Raji (cell line): Measurements from ENCODE around the gene BSND.

ENCODE experiments used
- POLR2A ChIP-seq: IDR thresholded peaks from 2 replicates; pipeline ENCODE4 v1.6.1; 2011; ENCODE audit warnings: low read depth, low read length, control low read depth; ENCODE audit not compliant: insufficient read depth

Gene BSND

GRCh38 chr1:54984131-54984842 lies 14.4 kb upstream of the BSND start:
- no peak for TF ChIP-seq POLR2A

DNA sequence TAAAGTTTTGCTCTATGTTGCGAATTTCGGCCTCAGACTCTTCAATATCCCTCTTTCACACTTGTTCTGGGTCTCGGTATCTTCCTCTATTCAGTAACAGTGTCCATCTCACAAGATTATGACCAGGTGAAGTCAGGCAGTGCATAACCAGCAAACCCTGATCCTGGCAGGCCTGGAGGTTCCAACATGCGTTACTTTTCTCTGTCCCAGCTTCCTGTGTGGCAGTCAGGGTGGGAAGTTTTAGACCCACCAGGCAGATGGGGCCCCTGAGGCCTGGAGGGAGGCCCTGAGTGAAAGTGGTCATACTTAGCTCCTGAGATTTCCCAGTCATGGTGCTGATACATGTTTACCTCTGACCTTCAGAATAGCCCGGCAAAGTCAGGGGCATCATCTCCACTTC lies 13.2 kb upstream of the BSND start:
- no peak for TF ChIP-seq POLR2A

- no peak for TF ChIP-seq POLR2A
These were observed 12.7 kb upstream of the BSND start for GRCh38 chr1:54986025-54986424.

DNA sequence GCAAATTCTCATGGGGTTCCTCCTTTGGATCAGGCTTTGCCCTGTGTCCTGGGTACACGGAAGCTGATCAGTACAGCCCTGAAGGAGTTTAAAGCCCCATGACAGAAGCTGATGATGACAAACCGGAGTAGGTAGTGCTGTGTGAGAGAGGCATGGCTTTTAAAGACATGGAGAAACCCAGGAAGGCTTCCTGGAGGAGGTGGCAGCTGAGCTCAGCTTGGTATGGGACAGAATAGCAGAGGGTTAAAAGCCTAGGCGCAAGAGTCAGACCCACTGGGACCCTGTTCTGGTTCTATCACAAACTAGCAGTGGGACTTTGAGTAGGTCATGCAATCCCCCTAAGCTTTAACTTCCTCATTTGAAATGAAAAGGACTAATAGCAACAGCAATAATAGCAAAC lies 12.2 kb upstream of the BSND start:
- TF ChIP-seq POLR2A, result no peak

- no peak for TF ChIP-seq POLR2A
These were observed 11.3 kb upstream of the BSND start for GRCh38 chr1:54987427-54987826.

GRCh38 chr1:54987919-54988705 lies 10.6 kb upstream of the BSND start:
- no peak for TF ChIP-seq POLR2A

- TF ChIP-seq POLR2A, result no peak
These were observed 9.8 kb upstream of the BSND start for GRCh38 chr1:54988975-54989374.

DNA sequence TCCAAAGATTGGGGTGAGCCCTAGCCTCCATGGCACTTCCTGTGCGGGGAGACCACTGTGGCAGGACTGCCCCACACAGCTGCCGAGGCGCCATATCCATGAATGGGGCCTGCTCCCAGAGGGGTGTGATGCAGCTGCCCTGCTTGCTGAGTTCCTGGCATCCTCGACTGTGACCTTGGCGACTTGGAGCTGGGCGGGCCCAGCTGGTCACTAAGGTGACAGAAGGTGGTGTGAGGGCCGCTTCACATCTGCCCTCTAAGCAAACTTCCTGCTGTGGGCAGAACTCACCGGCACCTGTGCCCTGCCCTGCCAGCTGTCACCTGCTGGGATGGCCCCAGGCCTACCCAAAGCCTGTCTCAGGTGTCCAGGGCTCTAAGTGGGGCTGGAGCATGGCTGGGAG lies 9.3 kb upstream of the BSND start:
- TF ChIP-seq POLR2A, result no peak

DNA sequence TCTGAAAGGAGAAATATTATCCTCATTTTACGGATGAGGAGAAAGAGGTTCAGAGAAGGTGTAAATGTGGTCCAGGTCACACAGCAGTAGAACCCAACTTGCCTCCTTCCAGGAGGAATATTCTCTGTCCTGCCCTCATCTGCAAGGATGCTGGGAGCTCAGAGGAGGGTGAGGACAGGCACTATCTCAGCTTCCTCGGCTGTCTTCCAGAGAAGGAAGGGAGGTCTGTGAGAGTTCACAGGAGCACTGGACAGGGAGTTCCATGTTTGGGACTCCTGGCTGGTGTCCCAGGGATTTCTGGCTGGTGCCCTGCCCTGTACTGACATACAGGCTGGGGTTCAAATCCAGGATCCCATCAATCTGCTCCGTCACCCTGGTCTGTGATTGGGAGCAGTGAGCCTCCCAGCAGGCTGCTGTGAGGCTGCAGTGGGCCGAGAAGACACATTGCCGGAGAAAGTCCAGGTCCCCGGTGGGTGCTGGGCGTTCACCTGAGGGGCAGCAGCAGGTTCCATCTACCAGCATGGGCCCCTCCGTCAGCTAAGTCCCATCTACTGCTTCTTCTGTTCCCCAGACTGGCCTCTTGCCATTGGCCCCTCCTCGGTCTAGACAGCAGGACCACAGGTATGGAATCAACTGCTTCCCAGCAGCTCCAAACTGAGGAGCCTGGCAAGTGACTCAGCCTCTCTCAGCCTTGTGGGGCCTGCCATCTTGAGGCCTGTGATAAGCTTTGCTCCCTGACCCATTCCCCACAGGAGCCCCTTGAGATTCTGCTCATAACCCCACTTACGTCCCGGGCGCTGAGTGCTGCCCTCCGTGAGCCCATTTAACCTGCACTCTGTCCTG lies 8.5 kb upstream of the BSND start:
- no peak for TF ChIP-seq POLR2A

DNA sequence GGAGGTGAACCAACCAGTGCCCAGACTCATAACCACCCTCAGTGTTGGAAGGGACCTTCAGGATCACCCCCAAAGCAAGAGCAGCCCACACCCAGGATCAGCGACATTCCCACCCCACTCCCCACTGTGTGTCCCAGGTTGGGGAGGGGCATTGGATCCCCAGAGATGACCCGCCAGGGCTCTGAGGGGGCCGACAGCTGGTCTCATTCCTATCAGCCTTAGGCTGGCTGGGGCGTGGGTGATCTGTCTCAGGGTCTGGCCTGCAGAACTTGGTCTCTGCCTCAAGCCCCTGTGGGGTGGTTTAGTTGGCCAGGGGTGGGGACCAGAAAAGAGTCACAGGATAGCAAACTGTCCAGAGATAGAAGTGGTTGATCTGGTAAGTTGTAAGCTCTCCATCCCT lies 7.8 kb upstream of the BSND start:
- TF ChIP-seq POLR2A, result no peak

GRCh38 chr1:54991939-54992338 lies 6.8 kb upstream of the BSND start:
- TF ChIP-seq POLR2A, result no peak

- no peak for TF ChIP-seq POLR2A
These were observed 5.6 kb upstream of the BSND start for GRCh38 chr1:54993140-54993539.

- TF ChIP-seq POLR2A, result no peak
These were observed 4.3 kb upstream of the BSND start for GRCh38 chr1:54994355-54994990.

DNA sequence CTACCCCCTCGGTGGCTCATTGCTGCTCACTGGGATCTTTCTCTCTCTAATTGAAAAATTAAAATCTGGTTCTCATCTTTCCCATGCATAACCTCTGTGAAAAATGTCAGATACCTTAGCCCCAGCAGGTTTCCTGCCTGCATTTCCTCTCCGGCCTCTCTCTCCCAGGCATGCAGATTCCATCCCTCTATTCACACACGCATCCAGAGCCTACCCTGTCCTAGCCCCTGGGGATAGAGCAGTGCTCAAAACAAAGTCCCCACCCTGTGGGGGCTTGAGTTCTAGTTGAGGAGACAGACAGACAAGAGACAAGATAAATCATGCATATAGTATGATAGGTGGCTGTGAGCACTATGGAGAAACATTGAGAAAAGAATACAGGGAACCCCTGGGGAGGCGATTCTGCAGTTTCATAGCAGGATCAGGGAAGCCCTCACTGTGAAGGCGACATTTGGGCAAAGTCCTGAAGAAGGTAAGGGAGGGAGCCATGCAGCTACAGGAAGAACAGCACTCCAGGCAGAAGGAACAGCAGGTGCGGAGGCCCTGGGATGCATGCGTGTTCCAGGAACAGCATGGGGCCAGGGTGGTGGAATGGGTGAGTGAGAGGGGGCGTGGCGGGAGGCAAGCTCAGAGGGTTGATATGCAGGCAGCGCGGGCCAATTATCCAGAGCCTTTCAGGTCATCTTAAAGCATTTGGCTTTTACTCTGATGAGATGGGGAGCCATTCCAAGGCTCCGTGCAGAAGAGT lies 3.5 kb upstream of the BSND start:
- no peak for TF ChIP-seq POLR2A
